ENCODE results near the gene TMEM120B. TPM values are rescaled to one million over a fixed set of nuclear protein-coding genes. Genes with fewer than 3 reads are reported as not detected.

The TMEM120B gene
- total and polyA plus RNA-seq, 2 of the 13 experiments (the other 11 are each of a cell fraction or from before 2014, with no cell fraction given) = 7.1 to 12.9 TPM

DNA sequence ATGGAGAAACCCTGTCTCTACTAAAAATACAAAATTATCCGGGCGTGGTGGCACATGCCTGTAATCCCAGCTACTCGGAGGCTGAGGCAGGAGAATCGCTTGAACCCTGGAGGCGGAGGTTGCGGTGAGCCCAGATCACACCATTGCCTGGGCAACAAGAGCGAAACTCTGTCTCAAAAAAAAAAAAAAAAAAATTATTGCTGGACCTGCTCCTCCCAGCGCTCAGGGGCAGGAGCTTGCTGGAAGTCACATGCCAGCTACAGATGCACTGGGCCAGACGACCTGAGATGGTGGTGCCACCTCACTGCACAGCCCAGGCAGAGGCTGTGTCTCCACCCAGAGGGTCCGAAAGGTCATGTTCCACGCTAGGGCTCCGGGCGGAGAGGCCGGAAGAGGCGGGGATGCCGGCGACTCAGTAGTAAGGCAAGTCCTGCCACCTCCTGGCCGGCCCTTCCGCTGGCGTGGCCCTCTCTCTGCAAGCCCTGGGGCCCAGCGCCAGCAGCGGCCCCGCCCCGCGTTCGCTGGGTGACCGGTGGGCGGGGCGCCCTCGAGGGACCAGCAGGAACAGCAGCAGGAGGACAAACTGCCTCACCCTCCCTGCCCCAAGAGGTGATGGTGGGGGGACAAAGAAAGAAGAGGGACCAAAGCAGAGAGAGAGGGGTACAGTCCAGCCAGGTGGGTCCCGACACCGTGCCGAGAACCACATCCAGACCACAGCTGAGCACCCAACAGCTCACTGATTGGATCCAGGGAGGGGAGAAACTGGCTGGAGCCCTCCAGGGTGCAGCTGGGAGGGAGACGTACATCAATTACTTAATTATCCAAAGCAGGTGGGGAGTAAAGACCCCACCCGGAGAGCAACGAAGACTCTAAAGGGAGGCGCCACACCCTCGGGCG, 84.6 kb downstream of the TMEM120B start (continued):
- TF ChIP-seq, protein P1, sequence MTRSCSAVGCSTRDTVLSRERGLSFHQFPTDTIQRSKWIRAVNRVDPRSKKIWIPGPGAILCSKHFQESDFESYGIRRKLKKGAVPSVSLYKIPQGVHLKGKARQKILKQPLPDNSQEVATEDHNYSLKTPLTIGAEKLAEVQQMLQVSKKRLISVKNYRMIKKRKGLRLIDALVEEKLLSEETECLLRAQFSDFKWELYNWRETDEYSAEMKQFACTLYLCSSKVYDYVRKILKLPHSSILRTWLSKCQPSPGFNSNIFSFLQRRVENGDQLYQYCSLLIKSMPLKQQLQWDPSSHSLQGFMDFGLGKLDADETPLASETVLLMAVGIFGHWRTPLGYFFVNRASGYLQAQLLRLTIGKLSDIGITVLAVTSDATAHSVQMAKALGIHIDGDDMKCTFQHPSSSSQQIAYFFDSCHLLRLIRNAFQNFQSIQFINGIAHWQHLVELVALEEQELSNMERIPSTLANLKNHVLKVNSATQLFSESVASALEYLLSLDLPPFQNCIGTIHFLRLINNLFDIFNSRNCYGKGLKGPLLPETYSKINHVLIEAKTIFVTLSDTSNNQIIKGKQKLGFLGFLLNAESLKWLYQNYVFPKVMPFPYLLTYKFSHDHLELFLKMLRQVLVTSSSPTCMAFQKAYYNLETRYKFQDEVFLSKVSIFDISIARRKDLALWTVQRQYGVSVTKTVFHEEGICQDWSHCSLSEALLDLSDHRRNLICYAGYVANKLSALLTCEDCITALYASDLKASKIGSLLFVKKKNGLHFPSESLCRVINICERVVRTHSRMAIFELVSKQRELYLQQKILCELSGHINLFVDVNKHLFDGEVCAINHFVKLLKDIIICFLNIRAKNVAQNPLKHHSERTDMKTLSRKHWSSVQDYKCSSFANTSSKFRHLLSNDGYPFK (CRISPR knock-in tag; IDR thresholded peaks at IDR 0.05; ENCODE audit: borderline replicate concordance) = peak; percentile 47; the same call in 1 of the 2 replicates
- TF ChIP-seq, protein P2, sequence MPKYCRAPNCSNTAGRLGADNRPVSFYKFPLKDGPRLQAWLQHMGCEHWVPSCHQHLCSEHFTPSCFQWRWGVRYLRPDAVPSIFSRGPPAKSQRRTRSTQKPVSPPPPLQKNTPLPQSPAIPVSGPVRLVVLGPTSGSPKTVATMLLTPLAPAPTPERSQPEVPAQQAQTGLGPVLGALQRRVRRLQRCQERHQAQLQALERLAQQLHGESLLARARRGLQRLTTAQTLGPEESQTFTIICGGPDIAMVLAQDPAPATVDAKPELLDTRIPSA (CRISPR knock-in tag; IDR thresholded peaks at IDR 0.05; ENCODE audit: borderline replicate concordance) = no peak
- TF ChIP-seq SETDB1 (CRISPR knock-in tag; IDR thresholded peaks at IDR 0.05; ENCODE audit: borderline replicate concordance) (no peak), TBP (CRISPR knock-in tag; IDR thresholded peaks at IDR 0.05) (no peak), SNRNP70 (IDR thresholded peaks at IDR 0.05; ENCODE audit: low read depth, low read length) (no peak), ZNF652 (CRISPR knock-in tag; IDR thresholded peaks at IDR 0.05; ENCODE audit: borderline replicate concordance, low read depth) (peak; percentile 39; the same call in 1 of the 2 replicates), SMARCC2 (IDR thresholded peaks at IDR 0.05) (no peak), ZNF33B (CRISPR knock-in tag; IDR thresholded peaks at IDR 0.05) (no peak), ZNF224 (CRISPR knock-in tag; IDR thresholded peaks at IDR 0.05) (no peak; the same call in 1 of the 2 replicates), ZNF841 (CRISPR knock-in tag; IDR thresholded peaks at IDR 0.05; ENCODE audit: borderline replicate concordance) (no peak), TOE1 (CRISPR knock-in tag; IDR thresholded peaks at IDR 0.05) (no peak), PITX1 (CRISPR knock-in tag; IDR thresholded peaks at IDR 0.05) (0 out of 2 replicates have a peak, but pooled peaks have one; percentile 42), CC2D1A (CRISPR knock-in tag; IDR thresholded peaks at IDR 0.05) (no peak), NCOA1 (CRISPR knock-in tag; IDR thresholded peaks at IDR 0.05) (no peak), HNRNPH1 (optimal IDR thresholded peaks at IDR 0.05; ENCODE audit: low read depth, low read length) (no peak), TEAD3 (CRISPR knock-in tag; optimal IDR thresholded peaks at IDR 0.05; ENCODE audit: borderline replicate concordance) (peak; percentile 75), IRF2 (CRISPR knock-in tag; IDR thresholded peaks at IDR 0.05) (peak; percentile 75), ZFP37 (CRISPR knock-in tag; IDR thresholded peaks at IDR 0.05; ENCODE audit: borderline replicate concordance) (no peak; the same call in 1 of the 2 replicates)
- TF ChIP-seq, protein P3, sequence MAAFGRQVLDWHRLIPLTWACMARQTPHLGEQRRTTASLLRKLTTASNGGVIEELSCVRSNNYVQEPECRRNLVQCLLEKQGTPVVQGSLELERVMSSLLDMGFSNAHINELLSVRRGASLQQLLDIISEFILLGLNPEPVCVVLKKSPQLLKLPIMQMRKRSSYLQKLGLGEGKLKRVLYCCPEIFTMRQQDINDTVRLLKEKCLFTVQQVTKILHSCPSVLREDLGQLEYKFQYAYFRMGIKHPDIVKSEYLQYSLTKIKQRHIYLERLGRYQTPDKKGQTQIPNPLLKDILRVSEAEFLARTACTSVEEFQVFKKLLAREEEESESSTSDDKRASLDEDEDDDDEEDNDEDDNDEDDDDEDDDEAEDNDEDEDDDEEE (CRISPR knock-in tag; IDR thresholded peaks at IDR 0.05) = peak; percentile 53; the same call in 1 of the 2 replicates
- TF ChIP-seq, protein P4, sequence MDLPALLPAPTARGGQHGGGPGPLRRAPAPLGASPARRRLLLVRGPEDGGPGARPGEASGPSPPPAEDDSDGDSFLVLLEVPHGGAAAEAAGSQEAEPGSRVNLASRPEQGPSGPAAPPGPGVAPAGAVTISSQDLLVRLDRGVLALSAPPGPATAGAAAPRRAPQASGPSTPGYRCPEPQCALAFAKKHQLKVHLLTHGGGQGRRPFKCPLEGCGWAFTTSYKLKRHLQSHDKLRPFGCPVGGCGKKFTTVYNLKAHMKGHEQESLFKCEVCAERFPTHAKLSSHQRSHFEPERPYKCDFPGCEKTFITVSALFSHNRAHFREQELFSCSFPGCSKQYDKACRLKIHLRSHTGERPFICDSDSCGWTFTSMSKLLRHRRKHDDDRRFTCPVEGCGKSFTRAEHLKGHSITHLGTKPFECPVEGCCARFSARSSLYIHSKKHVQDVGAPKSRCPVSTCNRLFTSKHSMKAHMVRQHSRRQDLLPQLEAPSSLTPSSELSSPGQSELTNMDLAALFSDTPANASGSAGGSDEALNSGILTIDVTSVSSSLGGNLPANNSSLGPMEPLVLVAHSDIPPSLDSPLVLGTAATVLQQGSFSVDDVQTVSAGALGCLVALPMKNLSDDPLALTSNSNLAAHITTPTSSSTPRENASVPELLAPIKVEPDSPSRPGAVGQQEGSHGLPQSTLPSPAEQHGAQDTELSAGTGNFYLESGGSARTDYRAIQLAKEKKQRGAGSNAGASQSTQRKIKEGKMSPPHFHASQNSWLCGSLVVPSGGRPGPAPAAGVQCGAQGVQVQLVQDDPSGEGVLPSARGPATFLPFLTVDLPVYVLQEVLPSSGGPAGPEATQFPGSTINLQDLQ (CRISPR knock-in tag; IDR thresholded peaks at IDR 0.05) = no peak
- TF ChIP-seq, protein P5, sequence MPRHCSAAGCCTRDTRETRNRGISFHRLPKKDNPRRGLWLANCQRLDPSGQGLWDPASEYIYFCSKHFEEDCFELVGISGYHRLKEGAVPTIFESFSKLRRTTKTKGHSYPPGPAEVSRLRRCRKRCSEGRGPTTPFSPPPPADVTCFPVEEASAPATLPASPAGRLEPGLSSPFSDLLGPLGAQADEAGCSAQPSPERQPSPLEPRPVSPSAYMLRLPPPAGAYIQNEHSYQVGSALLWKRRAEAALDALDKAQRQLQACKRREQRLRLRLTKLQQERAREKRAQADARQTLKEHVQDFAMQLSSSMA (CRISPR knock-in tag; IDR thresholded peaks at IDR 0.05) = no peak
